Suprapubic skin (tissue), 4 donors: ENCODE results near the gene ENDOU.

ENCODE experiments used
- POLR2A ChIP-seq, 2 donors: fragments of 450-650 bp; IDR thresholded peaks; one replicate each; pipeline ENCODE4 v1.6.1; 2017; ENCODE audit warnings: antibody characterized with exemption in 2 of 2, mild to moderate bottlenecking in 2 of 2, moderate library complexity in 2 of 2
- POLR2AphosphoS5 ChIP-seq, 3 donors: sonication (generic); formaldehyde crosslinking; IDR thresholded peaks; one replicate each; pipeline ENCODE4 v1.6.1; 2017; ENCODE audit warnings: antibody characterized with exemption in 3 of 3
- TF ChIP-seq, protein P1 (sequence below), 2 donors: fragments of 200-600 bp in 1 of 2; fragments of 450-650 bp in 1 of 2; sonication (generic) in 1 of 2; IDR thresholded peaks; one replicate each; pipeline ENCODE4 v1.5.1; 2016 to 2019; ENCODE audit warnings: antibody characterized with exemption in 2 of 2, mild to moderate bottlenecking in 1 of 2, moderate library complexity in 1 of 2

DNA sequence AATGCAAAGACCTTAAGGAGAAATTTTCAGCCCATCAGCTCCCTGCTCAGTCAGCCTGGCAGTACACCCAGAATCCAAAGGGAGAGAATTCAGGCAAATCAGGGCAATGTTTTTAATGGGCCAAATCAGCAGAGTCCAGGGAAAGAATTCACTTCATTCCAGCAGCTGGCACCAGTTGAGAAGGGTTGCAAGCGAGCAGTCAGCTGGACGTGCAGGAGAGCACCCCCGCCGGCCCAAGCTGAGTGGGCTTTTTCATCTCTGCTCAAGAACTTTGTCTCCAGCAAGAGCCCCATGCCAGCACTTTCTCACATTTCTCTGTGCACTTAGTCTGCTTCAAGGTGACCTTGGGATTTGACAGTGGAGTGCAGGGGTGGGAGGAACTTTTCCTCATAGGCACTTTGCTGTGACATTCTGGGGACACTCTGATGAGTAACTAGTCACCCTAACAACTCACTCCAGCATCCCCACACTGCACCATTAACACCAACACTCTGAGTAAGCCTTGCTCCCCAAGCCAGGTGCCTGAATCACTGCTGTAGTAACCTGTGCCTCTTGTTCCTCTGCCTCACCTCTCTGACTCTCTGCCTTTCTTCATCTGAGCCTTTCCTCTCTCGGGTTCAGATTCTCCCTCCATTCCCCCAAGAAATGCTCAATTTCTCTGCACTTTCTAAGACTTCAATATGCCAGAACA, 2.2 kb downstream of the ENDOU start:
- TF ChIP-seq POLR2A (IDR thresholded peaks at IDR 0.05), result no peak
- TF ChIP-seq, protein P1, sequence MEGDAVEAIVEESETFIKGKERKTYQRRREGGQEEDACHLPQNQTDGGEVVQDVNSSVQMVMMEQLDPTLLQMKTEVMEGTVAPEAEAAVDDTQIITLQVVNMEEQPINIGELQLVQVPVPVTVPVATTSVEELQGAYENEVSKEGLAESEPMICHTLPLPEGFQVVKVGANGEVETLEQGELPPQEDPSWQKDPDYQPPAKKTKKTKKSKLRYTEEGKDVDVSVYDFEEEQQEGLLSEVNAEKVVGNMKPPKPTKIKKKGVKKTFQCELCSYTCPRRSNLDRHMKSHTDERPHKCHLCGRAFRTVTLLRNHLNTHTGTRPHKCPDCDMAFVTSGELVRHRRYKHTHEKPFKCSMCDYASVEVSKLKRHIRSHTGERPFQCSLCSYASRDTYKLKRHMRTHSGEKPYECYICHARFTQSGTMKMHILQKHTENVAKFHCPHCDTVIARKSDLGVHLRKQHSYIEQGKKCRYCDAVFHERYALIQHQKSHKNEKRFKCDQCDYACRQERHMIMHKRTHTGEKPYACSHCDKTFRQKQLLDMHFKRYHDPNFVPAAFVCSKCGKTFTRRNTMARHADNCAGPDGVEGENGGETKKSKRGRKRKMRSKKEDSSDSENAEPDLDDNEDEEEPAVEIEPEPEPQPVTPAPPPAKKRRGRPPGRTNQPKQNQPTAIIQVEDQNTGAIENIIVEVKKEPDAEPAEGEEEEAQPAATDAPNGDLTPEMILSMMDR (IDR thresholded peaks at IDR 0.05), result no peak
- TF ChIP-seq POLR2AphosphoS5 (IDR thresholded peaks at IDR 0.05), result no peak
